Left lung (tissue), 10 donors: ENCODE results near the gene DLK2. TPM values are rescaled to one million over a fixed set of nuclear protein-coding genes. Genes with fewer than 3 reads are reported as not detected.
"Not testable (repeated sequence)": the region's sequence is repeated elsewhere in the genome, so short reads cannot be mapped to it uniquely, and the experiment has no call there.

ENCODE experiments used
- ATAC-seq: fragments of 200-7000 bp; cut with Tn5 transposase; one replicate; pipeline ENCODE4 v1.9.1; 2020; ENCODE audit warnings: moderate library complexity
- DNase-seq, 4 donors: peaks; one replicate each; pipeline ENCODE4 v3.0.0-alpha.2; 2013 to 2020
- H3K27ac ChIP-seq, 2 donors: fragments of 200-600 bp; sonication (generic) in 1 of 2; one replicate each; pipeline versions ENCODE4 v1.5.0 to v1.8.0; 2020 to 2021
- H3K27me3 ChIP-seq, 2 donors: fragments of 200-600 bp; sonication (generic) in 1 of 2; one replicate each; pipeline versions ENCODE4 v1.5.0 to v1.8.0; 2020 to 2021
- H3K36me3 ChIP-seq, 2 donors: fragments of 200-600 bp; sonication (generic) in 1 of 2; one replicate each; pipeline versions ENCODE4 v1.5.0 to v1.8.0; 2020 to 2021
- H3K4me1 ChIP-seq, 2 donors: fragments of 200-600 bp; one replicate each; pipeline ENCODE4 v1.8.0; 2021
- H3K4me3 ChIP-seq, 2 donors: fragments of 200-600 bp; sonication (generic) in 1 of 2; one replicate each; pipeline versions ENCODE4 v1.5.0 to v1.8.0; 2020 to 2021; ENCODE audit warnings: mild to moderate bottlenecking in 1 of 2
- H3K9me3 ChIP-seq, 2 donors: fragments of 200-600 bp; sonication (generic) in 1 of 2; one replicate each; pipeline versions ENCODE4 v1.5.0 to v1.8.0; 2020 to 2021
- intact Hi-C, 2 donors: fragments of 100-400 bp; cut with DNase I; formaldehyde crosslinking; loops; one replicate each; pipeline versions ENCODE4 v1.11.2 to v1.14.2; 2022
- polyA plus RNA-seq, 6 donors: library from polyadenylated mRNA; unstranded; fragments of 120-200 nt; gene quantifications; one replicate each; pipeline ENCODE4 v1.2.1, GENCODE V29; 2013; ENCODE audit not compliant: insufficient read length in 6 of 6
- total RNA-seq, 2 donors: library from RNA; stranded (reverse); fragmentation: NEBNext Ultra II Directional; extraction: Animal tissue kit (Norgen Biotek cat#: 25700); gene quantifications; one replicate each; pipeline ENCODE4 v1.2.1, GENCODE V29; 2021
- TF ChIP-seq, protein P1 (sequence below), 2 donors: fragments of 200-600 bp; sonication (generic) in 1 of 2; IDR thresholded peaks; one replicate each; pipeline versions ENCODE4 v1.5.0 to v1.8.0; 2021; ENCODE audit warnings: antibody characterized with exemption in 2 of 2
- donor health status: DM: no; HTN: yes; CAD: no.
- donor health status: DM: no; HTN: no; CAD: no.

The DLK2 gene
- total and polyA plus RNA-seq, 8 donors, result 0.93 to 2.6 (median 1.7) TPM

GRCh38 chr6:43499028-43499815, 43.9 kb upstream of the DLK2 start:
- H3K27ac ChIP-seq, result peak overlapping the region in 1 of 2 donors; percentile 24
- H3K4me3 ChIP-seq, result no peak overlapping the region
- peaks cover 3 to 64% of the 10 kb centered on the region in 2 donors for H3K36me3 ChIP-seq
- DNase-seq (no peak), ATAC-seq (no peak)
- no peaks in the 10 kb centered on the region for H3K27me3 ChIP-seq
- TF ChIP-seq, protein P1, sequence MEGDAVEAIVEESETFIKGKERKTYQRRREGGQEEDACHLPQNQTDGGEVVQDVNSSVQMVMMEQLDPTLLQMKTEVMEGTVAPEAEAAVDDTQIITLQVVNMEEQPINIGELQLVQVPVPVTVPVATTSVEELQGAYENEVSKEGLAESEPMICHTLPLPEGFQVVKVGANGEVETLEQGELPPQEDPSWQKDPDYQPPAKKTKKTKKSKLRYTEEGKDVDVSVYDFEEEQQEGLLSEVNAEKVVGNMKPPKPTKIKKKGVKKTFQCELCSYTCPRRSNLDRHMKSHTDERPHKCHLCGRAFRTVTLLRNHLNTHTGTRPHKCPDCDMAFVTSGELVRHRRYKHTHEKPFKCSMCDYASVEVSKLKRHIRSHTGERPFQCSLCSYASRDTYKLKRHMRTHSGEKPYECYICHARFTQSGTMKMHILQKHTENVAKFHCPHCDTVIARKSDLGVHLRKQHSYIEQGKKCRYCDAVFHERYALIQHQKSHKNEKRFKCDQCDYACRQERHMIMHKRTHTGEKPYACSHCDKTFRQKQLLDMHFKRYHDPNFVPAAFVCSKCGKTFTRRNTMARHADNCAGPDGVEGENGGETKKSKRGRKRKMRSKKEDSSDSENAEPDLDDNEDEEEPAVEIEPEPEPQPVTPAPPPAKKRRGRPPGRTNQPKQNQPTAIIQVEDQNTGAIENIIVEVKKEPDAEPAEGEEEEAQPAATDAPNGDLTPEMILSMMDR (IDR thresholded peaks at IDR 0.05), result no peak
- intact Hi-C loops, result no loop called here
- H3K9me3 ChIP-seq, result no peaks in the 10 kb centered on the region
- H3K4me1 ChIP-seq, result peaks cover 0 to 21% of the 10 kb centered on the region in 2 donors

DNA sequence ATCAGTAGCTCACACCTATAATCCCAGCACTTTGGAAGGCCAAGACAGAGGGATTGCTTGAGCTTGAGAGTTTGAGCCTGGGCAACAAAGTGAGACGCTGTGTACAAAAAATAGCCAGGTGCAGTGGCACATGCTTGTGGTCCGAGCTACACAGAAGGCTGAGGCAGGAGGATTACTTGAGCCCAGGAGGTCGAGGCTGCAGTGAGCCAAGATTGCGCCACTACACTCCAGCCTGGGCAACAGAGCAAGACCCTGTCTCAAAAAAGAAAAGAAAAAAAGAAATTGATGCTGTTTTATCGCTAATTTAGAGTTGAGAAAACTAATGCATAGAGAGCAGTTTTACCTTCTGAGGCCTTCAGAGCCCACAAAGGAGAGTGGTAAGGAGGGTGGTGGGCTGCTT, 42.9 kb upstream of the DLK2 start:
- H3K36me3 ChIP-seq, result peaks cover 3 to 58% of the 10 kb centered on the region in 2 donors
- H3K4me1 ChIP-seq, result peaks cover 0 to 21% of the 10 kb centered on the region in 2 donors
- H3K9me3 ChIP-seq, DNase-seq, H3K4me3 ChIP-seq, intact Hi-C loops, ATAC-seq, H3K27ac ChIP-seq, H3K27me3 ChIP-seq: not testable (repeated sequence)

DNA sequence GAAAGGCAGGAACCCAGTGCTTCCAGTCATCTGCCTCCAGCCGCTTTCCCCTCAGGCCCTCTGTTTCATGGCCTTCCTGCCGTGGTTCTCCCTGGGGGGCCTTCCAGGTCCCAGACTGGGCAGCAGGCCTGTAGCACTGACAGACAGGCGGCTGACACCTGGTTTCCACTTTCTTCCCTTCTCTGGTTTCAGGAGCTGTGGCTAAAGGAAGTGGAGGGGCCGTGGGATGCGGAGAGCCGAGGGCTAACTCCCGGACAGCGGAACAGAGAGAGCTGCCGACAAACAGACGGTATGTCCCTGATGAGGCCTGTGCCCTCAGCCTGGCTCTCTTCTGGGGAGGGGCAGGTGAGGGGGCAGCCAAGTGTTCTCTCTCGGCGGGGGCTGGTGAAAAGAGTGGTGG, 42.3 kb upstream of the DLK2 start:
- DNase-seq, result no peak
- no peaks in the 10 kb centered on the region for H3K9me3 ChIP-seq
- no peak overlapping the region for H3K27ac ChIP-seq
- ATAC-seq, result no peak
- intact Hi-C loops, result no loop called here
- peaks cover 3 to 52% of the 10 kb centered on the region in 2 donors for H3K36me3 ChIP-seq
- no peaks in the 10 kb centered on the region for H3K27me3 ChIP-seq
- H3K4me3 ChIP-seq, result no peak overlapping the region
- peaks cover 1 to 24% of the 10 kb centered on the region in 2 donors for H3K4me1 ChIP-seq
- TF ChIP-seq, protein P1 (IDR thresholded peaks at IDR 0.05), result no peak

DNA sequence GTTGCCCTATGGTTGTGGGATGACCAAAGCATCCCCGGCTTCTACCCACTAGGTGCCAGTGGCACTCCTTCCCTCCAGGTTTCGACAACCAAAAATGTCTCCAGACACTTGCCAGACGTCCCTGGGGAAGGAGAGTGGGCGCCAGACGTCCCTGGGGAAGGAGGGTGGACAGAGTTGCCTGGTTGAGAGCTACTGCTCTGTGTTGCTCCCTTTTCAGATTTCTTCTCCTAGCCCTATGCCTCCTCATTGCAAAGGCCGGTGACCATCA, 41.7 kb upstream of the DLK2 start:
- TF ChIP-seq, protein P1 (IDR thresholded peaks at IDR 0.05), result no peak
- Histone ChIP-seq H3K36me3 (peaks cover 3 to 46% of the 10 kb centered on the region in 2 donors), H3K4me1 (peaks cover 8 to 31% of the 10 kb centered on the region in 2 donors), H3K9me3 (no peaks in the 10 kb centered on the region), H3K27me3 (no peaks in the 10 kb centered on the region), H3K27ac (no peak overlapping the region), H3K4me3 (no peak overlapping the region)
- ATAC-seq (no peak), DNase-seq (no peak)
- intact Hi-C loops, result no loop called here

DNA sequence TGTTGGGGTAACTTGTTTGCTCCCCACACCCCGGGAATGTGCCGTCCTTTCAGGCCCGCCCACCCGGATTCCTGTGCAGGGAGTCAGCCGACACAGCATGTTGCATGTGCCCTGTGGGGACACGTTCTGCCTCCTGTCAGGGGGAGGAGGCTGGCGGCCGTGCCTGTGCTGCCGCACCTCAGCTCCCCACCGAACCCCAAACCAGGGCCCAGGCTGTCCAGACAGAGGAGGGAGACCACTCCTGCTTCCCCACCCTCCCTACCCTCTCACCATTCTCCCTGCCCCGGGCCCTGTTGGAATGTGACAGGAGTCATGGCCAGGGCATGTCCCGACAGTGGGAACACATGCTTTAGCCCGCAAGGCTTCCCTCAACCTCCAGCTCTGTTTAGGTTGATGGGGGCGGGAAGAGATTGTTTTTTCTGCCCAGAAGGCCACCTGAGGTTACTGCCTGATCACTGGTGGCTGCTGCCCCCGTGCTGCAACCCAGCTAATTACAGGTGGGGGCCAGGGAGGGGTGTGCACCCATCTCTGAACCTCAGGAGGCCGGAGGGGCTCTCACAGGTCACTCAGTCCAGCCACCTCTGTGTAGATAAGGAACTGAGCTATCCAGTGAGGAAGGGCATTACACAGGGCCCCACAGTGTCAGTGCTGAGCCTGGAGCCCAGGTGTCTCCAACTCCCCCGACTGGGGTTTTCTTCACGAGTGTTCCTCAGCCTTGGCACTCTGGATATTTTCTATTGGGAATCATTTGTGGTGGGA, 41.2 kb upstream of the DLK2 start:
- TF ChIP-seq, protein P1 (IDR thresholded peaks at IDR 0.05), result peak in 1 of 2 donors; percentile 25
- Histone ChIP-seq H3K27me3 (no peaks in the 10 kb centered on the region), H3K4me3 (no peak overlapping the region), H3K27ac (no peak overlapping the region), H3K36me3 (peaks cover 3 to 44% of the 10 kb centered on the region in 2 donors), H3K4me1 (peaks cover 12 to 36% of the 10 kb centered on the region in 2 donors), H3K9me3 (no peaks in the 10 kb centered on the region)
- ATAC-seq (peak; percentile 36), DNase-seq (no peak)
- intact Hi-C loops, result no loop called here
